ENCODE data around the gene MAPKBP1.

DNA sequence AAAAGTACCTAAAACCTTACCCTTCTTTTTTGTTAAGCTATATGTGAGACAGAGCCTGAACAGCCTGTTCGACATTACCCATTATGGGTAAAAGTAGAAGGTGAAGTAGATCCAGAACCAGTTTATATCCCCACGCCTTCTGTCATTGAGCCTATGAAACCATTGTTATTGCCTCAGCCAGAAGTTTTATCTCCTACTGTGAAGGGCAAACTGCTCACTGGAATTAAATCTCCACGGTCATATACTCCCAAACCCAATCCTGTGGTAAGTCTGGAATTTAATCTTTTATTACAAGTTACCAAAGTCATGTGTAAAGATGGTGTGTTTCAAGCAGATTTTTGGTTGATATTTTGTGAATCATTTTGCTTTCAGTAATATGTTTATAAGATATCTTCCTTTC lies 47.1 kb upstream of the MAPKBP1 start:
- no peak for TF ChIP-seq CTCF (IDR thresholded peaks at IDR 0.05; ENCODE audit: insufficient read depth, low read length)
- TF ChIP-seq POLR2AphosphoS5 (IDR thresholded peaks at IDR 0.05; ENCODE audit: low read depth): no peak
- TF ChIP-seq, protein P1, sequence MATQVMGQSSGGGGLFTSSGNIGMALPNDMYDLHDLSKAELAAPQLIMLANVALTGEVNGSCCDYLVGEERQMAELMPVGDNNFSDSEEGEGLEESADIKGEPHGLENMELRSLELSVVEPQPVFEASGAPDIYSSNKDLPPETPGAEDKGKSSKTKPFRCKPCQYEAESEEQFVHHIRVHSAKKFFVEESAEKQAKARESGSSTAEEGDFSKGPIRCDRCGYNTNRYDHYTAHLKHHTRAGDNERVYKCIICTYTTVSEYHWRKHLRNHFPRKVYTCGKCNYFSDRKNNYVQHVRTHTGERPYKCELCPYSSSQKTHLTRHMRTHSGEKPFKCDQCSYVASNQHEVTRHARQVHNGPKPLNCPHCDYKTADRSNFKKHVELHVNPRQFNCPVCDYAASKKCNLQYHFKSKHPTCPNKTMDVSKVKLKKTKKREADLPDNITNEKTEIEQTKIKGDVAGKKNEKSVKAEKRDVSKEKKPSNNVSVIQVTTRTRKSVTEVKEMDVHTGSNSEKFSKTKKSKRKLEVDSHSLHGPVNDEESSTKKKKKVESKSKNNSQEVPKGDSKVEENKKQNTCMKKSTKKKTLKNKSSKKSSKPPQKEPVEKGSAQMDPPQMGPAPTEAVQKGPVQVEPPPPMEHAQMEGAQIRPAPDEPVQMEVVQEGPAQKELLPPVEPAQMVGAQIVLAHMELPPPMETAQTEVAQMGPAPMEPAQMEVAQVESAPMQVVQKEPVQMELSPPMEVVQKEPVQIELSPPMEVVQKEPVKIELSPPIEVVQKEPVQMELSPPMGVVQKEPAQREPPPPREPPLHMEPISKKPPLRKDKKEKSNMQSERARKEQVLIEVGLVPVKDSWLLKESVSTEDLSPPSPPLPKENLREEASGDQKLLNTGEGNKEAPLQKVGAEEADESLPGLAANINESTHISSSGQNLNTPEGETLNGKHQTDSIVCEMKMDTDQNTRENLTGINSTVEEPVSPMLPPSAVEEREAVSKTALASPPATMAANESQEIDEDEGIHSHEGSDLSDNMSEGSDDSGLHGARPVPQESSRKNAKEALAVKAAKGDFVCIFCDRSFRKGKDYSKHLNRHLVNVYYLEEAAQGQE (IDR thresholded peaks at IDR 0.05; ENCODE audit: insufficient replicate concordance, low read depth): no peak
- TF ChIP-seq GABPA (IDR thresholded peaks at IDR 0.05; ENCODE audit: low read depth): no peak
